ENCODE data around the gene SLC50A1.

SLC50A1 gene

GRCh38 chr1:155124503-155125463, 10.9 kb upstream of the SLC50A1 start:
- DNase-seq (ENCODE audit: low read depth in 1 of 2, low spot score in 1 of 2): no peak
- Histone ChIP-seq H3K27ac (replicated peaks) (no peak overlapping the region), H3K27me3 (ENCODE audit: insufficient read depth, poor library complexity, severe bottlenecking) (peaks cover 31% of the 10 kb centered on the region), H3K4me3 (replicated peaks; ENCODE audit: insufficient read depth, low read length) (no peak overlapping the region)
- TF ChIP-seq SPI1 (IDR thresholded peaks at IDR 0.05; ENCODE audit: borderline replicate concordance, low read depth): no peak
- no peak for TF ChIP-seq POLR2AphosphoS5 (IDR thresholded peaks at IDR 0.05; ENCODE audit: low read depth)
- no peak for TF ChIP-seq GABPA (IDR thresholded peaks at IDR 0.05; ENCODE audit: low read depth)
- no peak for TF ChIP-seq CTCF (IDR thresholded peaks at IDR 0.05; ENCODE audit: insufficient read depth, low read length)
- TF ChIP-seq REST (IDR thresholded peaks at IDR 0.05; ENCODE audit: insufficient replicate concordance, low read depth): no peak

GRCh38 chr1:155125511-155125945, 10.1 kb upstream of the SLC50A1 start:
- no peak for TF ChIP-seq CTCF (IDR thresholded peaks at IDR 0.05; ENCODE audit: insufficient read depth, low read length)
- TF ChIP-seq GABPA (IDR thresholded peaks at IDR 0.05; ENCODE audit: low read depth): no peak
- TF ChIP-seq POLR2AphosphoS5 (IDR thresholded peaks at IDR 0.05; ENCODE audit: low read depth): no peak
- TF ChIP-seq SPI1 (IDR thresholded peaks at IDR 0.05; ENCODE audit: borderline replicate concordance, low read depth): no peak
- TF ChIP-seq REST (IDR thresholded peaks at IDR 0.05; ENCODE audit: insufficient replicate concordance, low read depth): no peak
- Histone ChIP-seq H3K27ac (replicated peaks) (no peak overlapping the region), H3K27me3 (ENCODE audit: insufficient read depth, poor library complexity, severe bottlenecking) (peaks cover 31% of the 10 kb centered on the region), H3K4me3 (replicated peaks; ENCODE audit: insufficient read depth, low read length) (no peak overlapping the region)
- no peak for DNase-seq (ENCODE audit: low read depth in 1 of 2, low spot score in 1 of 2)

- Histone ChIP-seq H3K4me3 (replicated peaks; ENCODE audit: insufficient read depth, low read length) (no peak overlapping the region), H3K27ac (replicated peaks) (no peak overlapping the region)
These were observed 9.6 kb upstream of the SLC50A1 start for GRCh38 chr1:155125946-155126555.

More at GRCh38 chr1:155125946-155126555, 9.6 kb upstream of the SLC50A1 start:
- DNase-seq (ENCODE audit: low read depth in 1 of 2, low spot score in 1 of 2): no peak
- TF ChIP-seq CTCF (IDR thresholded peaks at IDR 0.05; ENCODE audit: insufficient read depth, low read length) (no peak), SPI1 (IDR thresholded peaks at IDR 0.05; ENCODE audit: borderline replicate concordance, low read depth) (no peak), REST (IDR thresholded peaks at IDR 0.05; ENCODE audit: insufficient replicate concordance, low read depth) (no peak), POLR2AphosphoS5 (IDR thresholded peaks at IDR 0.05; ENCODE audit: low read depth) (no peak), GABPA (IDR thresholded peaks at IDR 0.05; ENCODE audit: low read depth) (no peak)
- peaks cover 31% of the 10 kb centered on the region for H3K27me3 ChIP-seq (ENCODE audit: insufficient read depth, poor library complexity, severe bottlenecking)

Measured in HL-60 (cell line).